ENCODE measurements around the gene ARHGAP28.

GRCh38 chr18:6738622-6739021 lies 9.1 kb downstream of the ARHGAP28 start:
- TF ChIP-seq CTCF (IDR thresholded peaks at IDR 0.05 in 2 of 3, conservative IDR thresholded peaks at IDR 0.05 in 1 of 3; ENCODE audit: control insufficient read depth in 2 of 3, extremely low read depth in 1 of 3, insufficient read depth in 1 of 3, low read depth in 3 of 3, low read length in 3 of 3) (no peak), PKNOX1 (IDR thresholded peaks at IDR 0.05) (no peak), SPI1 (IDR thresholded peaks at IDR 0.05; ENCODE audit: borderline replicate concordance, insufficient read depth, low read depth, low read length) (no peak), ZBTB11 (CRISPR knock-in tag; IDR thresholded peaks at IDR 0.05) (no peak), EZH2 (IDR thresholded peaks at IDR 0.05; ENCODE audit: borderline replicate concordance, control insufficient read depth, low read depth, low read length) (no peak), BCL11A (IDR thresholded peaks at IDR 0.05; ENCODE audit: low read depth, low read length) (no peak), RAD21 (IDR thresholded peaks at IDR 0.05; ENCODE audit: insufficient read depth, low read depth, low read length) (no peak), JUND (IDR thresholded peaks at IDR 0.05; ENCODE audit: low read depth, low read length) (no peak), USF2 (IDR thresholded peaks at IDR 0.05; ENCODE audit: borderline replicate concordance, low read depth, low read length) (no peak), POLR2AphosphoS5 (IDR thresholded peaks at IDR 0.05; ENCODE audit: low read length) (no peak), TBL1XR1 (IDR thresholded peaks at IDR 0.05; ENCODE audit: low read depth, low read length) (no peak)
